GM12878 (cell line): ENCODE data around the gene NUDT3. TPM values are rescaled to one million over a fixed set of nuclear protein-coding genes. Genes with fewer than 3 reads are reported as not detected.

Source experiments
- ATAC-seq: fragments of 200-7000 bp; cut with Tn5 transposase; 3 replicates; pipeline ENCODE4 v1.9.1; 2020; ENCODE audit warnings: mild to moderate bottlenecking, moderate library complexity
- BruUV-seq: library from RNA; stranded (reverse); fragments of 400-500 nt; replicated peaks from 2 replicates; lab custom pipeline; 2021; lab: Mats Ljungman, UMichigan
- CTCF ChIA-PET: fragments of 300-600 bp; sonication (Branson Sonifier 250); formaldehyde crosslinking; extraction: SDS; loops from one replicate; lab custom pipeline; 2021; ENCODE audit warnings: inconsistent platforms; lab: Yijun Ruan, JAX
- POLR2A ChIA-PET: fragments of 350-600 bp; formaldehyde crosslinking; extraction: SDS; loops from one replicate; lab custom pipeline; 2021; ENCODE audit warnings: inconsistent platforms; lab: Charles Lee
- RAD21 ChIA-PET: fragments of 300-600 bp; sonication (Branson Sonifier 250); formaldehyde crosslinking; loops from one replicate; lab custom pipeline; 2023; ENCODE audit warnings: antibody characterized with exemption; ENCODE audit not compliant: unreplicated experiment; lab: Charles Lee
- SMC1A ChIA-PET: fragments of 300-600 bp; sonication (Branson Sonifier 250); formaldehyde crosslinking; loops from one replicate; lab custom pipeline; 2023; ENCODE audit not compliant: unreplicated experiment, uncharacterized antibody; lab: Charles Lee
- DNase-seq: peaks from one replicate; pipeline ENCODE4 v3.0.0-alpha.2; 2011; ENCODE audit warnings: low read depth, low spot score
- FAIRE-seq: peaks from 3 replicates; lab custom pipeline; 2011; peaks lifted over from hg19 to GRCh38; lab: Jason Lieb, UNC
- H2AFZ ChIP-seq: 2 replicates; pipeline ENCODE4 v1.6.0; 2011; ENCODE audit warnings: low read depth, low read length, control low read depth; ENCODE audit not compliant: control insufficient read depth
- H3K27ac ChIP-seq: 2 replicates; pipeline ENCODE4 v1.5.1; 2011; ENCODE audit warnings: control low read depth; ENCODE audit not compliant: control insufficient read depth, insufficient read depth
- H3K27me3 ChIP-seq, 2 experiments: replicated peaks in 1 of 2; 2 replicates each; pipeline versions ENCODE4 v1.6.0 to v1.6.1; 2011; ENCODE audit warnings: low read length in 1 of 2; ENCODE audit not compliant: control insufficient read depth in 2 of 2, insufficient read depth in 2 of 2
- H3K36me3 ChIP-seq, 2 experiments: 2 replicates each; pipeline ENCODE4 v1.5.1; 2011; ENCODE audit warnings: low read length in 1 of 2; ENCODE audit not compliant: control insufficient read depth in 2 of 2, insufficient read depth in 2 of 2
- H3K4me1 ChIP-seq: 2 replicates; pipeline ENCODE4 v1.6.1; 2011; ENCODE audit warnings: mild to moderate bottlenecking, low read length, moderate library complexity, mixed read lengths; ENCODE audit not compliant: control insufficient read depth, insufficient read depth
- H3K4me2 ChIP-seq: 2 replicates; pipeline ENCODE4 v1.6.0; 2011; ENCODE audit warnings: control low read depth; ENCODE audit not compliant: control insufficient read depth, insufficient read depth
- H3K4me3 ChIP-seq: fragments of 200-600 bp; sonication (generic); 2 replicates; pipeline ENCODE4 v1.5.1; 2016
- H3K79me2 ChIP-seq: 2 replicates; pipeline ENCODE4 v1.6.0; 2011; ENCODE audit warnings: low read length; ENCODE audit not compliant: control insufficient read depth, insufficient read depth
- H3K9ac ChIP-seq: 2 replicates; pipeline ENCODE4 v1.8.0; 2011; ENCODE audit warnings: low read length, control low read depth, mixed read lengths; ENCODE audit not compliant: control insufficient read depth, insufficient read depth
- H3K9me3 ChIP-seq: replicated peaks from 3 replicates; pipeline ENCODE4 v1.5.1; 2011; ENCODE audit warnings: mild to moderate bottlenecking, low read length; ENCODE audit not compliant: control insufficient read depth, insufficient read depth
- H4K20me1 ChIP-seq: 2 replicates; pipeline ENCODE4 v1.6.0; 2011; ENCODE audit not compliant: control insufficient read depth, insufficient read depth
- CBFB ChIP-seq: IDR thresholded peaks from 2 replicates; pipeline ENCODE4 v1.6.1; 2016; ENCODE audit warnings: antibody characterized with exemption, low read depth
- JUND ChIP-seq: IDR thresholded peaks from 2 replicates; pipeline ENCODE4 v1.6.1; 2012; ENCODE audit warnings: low read depth, mild to moderate bottlenecking, low read length, improper control_type of control experiment, moderate library complexity
- PAX8 ChIP-seq: fragments of 450-650 bp; IDR thresholded peaks from 2 replicates; pipeline ENCODE4 v1.6.1; 2017; ENCODE audit warnings: mild to moderate bottlenecking, moderate library complexity
- RB1 ChIP-seq: fragments of 450-650 bp; formaldehyde crosslinking; IDR thresholded peaks from 2 replicates; pipeline ENCODE4 v1.6.1; 2017; ENCODE audit warnings: mild to moderate bottlenecking, borderline replicate concordance
- SREBF2 ChIP-seq: IDR thresholded peaks from 2 replicates; pipeline ENCODE4 v1.6.1; 2012; ENCODE audit warnings: mild to moderate bottlenecking, low read length
- WGBS: methylation state at CpG from one replicate; pipeline ENCODE4 v1.1.6; 2016; ENCODE audit warnings: low lambda C conversion rate; ENCODE audit not compliant: insufficient replicate concordance, insufficient coverage; ENCODE audit errors: missing lambda C conversion rate; 5-methylcytosine and 5-hydroxymethylcytosine counted together
- in situ Hi-C: fragments of 300-500 bp; cut with MboI; formaldehyde crosslinking; loops from 9 replicates; pipeline ENCODE4 v1.14.3; 2018; ENCODE audit warnings: mixed read lengths
- intact Hi-C: fragments of 100-400 bp; cut with micrococcal nuclease; formaldehyde crosslinking; loops from one replicate; pipeline ENCODE4 v1.14.2; 2022; ENCODE audit not compliant: unreplicated experiment
- polyA plus RNA-seq, 11 experiments: library from polyadenylated mRNA; depleted of rRNA in 4 of 11; unstranded in 6 of 11; stranded (reverse) in 5 of 11; fragments of >200 nt; fragmentation: Nextera tagmentation in 4 of 11; fragmentation: Illumina TruSeq in 1 of 11; extraction: Ambion mirVana in 4 of 11; extraction: Trizol in 1 of 11; gene quantifications; 1 replicate in 1 of 11; 2 replicates in 10 of 11; pipeline versions ENCODE4 v1.2.1 to v1.2.3, GENCODE V29; 2011 to 2016; ENCODE audit warnings: inconsistent platforms in 2 of 11, missing spikeins in 2 of 11, low read depth in 1 of 11
- total RNA-seq, 4 experiments: library from RNA; depleted of rRNA in 3 of 4; stranded (reverse); fragments of >200 nt in 3 of 4; fragmentation: Illumina TruSeq in 1 of 4; extraction: Trizol in 1 of 4; gene quantifications; 2 replicates each; pipeline versions ENCODE4 v1.2.1 to v1.2.3, GENCODE V29; 2013 to 2021

NUDT3 gene
- total and polyA plus RNA-seq, 10 of the 15 experiments (the other 5 are each of a cell fraction or from before 2014, with no cell fraction given): 2.4 to 32.3 (median 25.5) TPM

GRCh38 chr6:34238585-34239499 lies 153.6 kb downstream of the NUDT3 start:
- whole genome bisulfite sequencing: 2% methylated on average over 14 of the region's 14 CpGs
- TF ChIP-seq CBFB (no peak), PAX8 (no peak), JUND (no peak), RB1 (no peak), SREBF2 (no peak)
- RAD21 ChIA-PET: no interaction called here
- Histone ChIP-seq H3K4me2 (peak overlapping the region; percentile 85), H3K27ac (peak overlapping the region; percentile 94), H3K36me3 (peaks cover 23 to 31% of the 10 kb centered on the region in 2 experiments), H3K79me2 (peaks cover 51% of the 10 kb centered on the region), H3K9me3 (no peaks in the 10 kb centered on the region), H3K4me3 (peak overlapping the region; percentile 93), H3K9ac (peak overlapping the region; percentile 99), H2AFZ (peak overlapping the region; percentile 44; the same call in 1 of the 2 replicates), H3K4me1 (peaks cover 21% of the 10 kb centered on the region), H3K27me3 (no peaks in the 10 kb centered on the region), H4K20me1 (peaks cover 5% of the 10 kb centered on the region; the same call in 1 of the 2 replicates)
- intact Hi-C loops (no loop called here), in situ Hi-C loops (loop anchor here (25.0 kb wide), 1 partner anchor 373 kb away; no protein-coding TSS in a partner anchor)
- TSS peak; percentile 54 for BruUV-seq
- SMC1A ChIA-PET: interaction anchor here (0.5 to 0.7 kb wide), 2 partner anchors 94 to 183 kb away, joined by 3 read pairs; no protein-coding TSS in a partner anchor
- DNase-seq (no peak), FAIRE-seq (peak; percentile 73), ATAC-seq (no peak)
- CTCF ChIA-PET: no interaction called here
- POLR2A ChIA-PET: no interaction called here
